Naive thymus-derived CD4-positive, alpha-beta T cell (primary cell): ENCODE measurements around the gene CCDC178. TPM values are rescaled to one million over a fixed set of nuclear protein-coding genes. Genes with fewer than 3 reads are reported as not detected.

Experiments
- ATAC-seq: fragments of 150-1000 bp; cut with Tn5 transposase; 2 replicates; pipeline ENCODE4 v1.10.0; 2021; ENCODE audit warnings: mild to moderate bottlenecking, moderate library complexity
- CTCF ChIA-PET: fragments of 350-600 bp; sonication (Branson Sonifier 250); formaldehyde crosslinking; loops from one replicate; lab custom pipeline; 2021; ENCODE audit warnings: antibody characterized with exemption; lab: Charles Lee
- POLR2A ChIA-PET: fragments of 350-600 bp; sonication (Branson Sonifier 250); formaldehyde crosslinking; loops from one replicate; lab custom pipeline; 2021; ENCODE audit warnings: antibody characterized with exemption, inconsistent platforms; lab: Charles Lee
- DNase-seq, 9 donors: peaks; one replicate each; pipeline versions ENCODE4 v3.0.0 to v3.0.0-alpha.2; 2020 to 2022; ENCODE audit warnings: mixed read lengths in 1 of 9
- H3K27ac ChIP-seq: one replicate; pipeline ENCODE4 v1.7.0; 2013; ENCODE audit warnings: mild to moderate bottlenecking, low read depth, low read length, moderate library complexity
- H3K27me3 ChIP-seq, 2 donors: one replicate each; pipeline ENCODE4 v1.7.0; 2013; ENCODE audit warnings: low read length in 2 of 2, mild to moderate bottlenecking in 2 of 2, moderate library complexity in 2 of 2; ENCODE audit not compliant: control insufficient read depth in 2 of 2, insufficient read depth in 2 of 2
- H3K36me3 ChIP-seq, 3 experiments: 1 replicate in 2 of 3; 2 replicates in 1 of 3; pipeline ENCODE4 v1.7.0; 2013; ENCODE audit warnings: low read length in 3 of 3, mild to moderate bottlenecking in 3 of 3, moderate library complexity in 1 of 3; ENCODE audit not compliant: insufficient read depth in 3 of 3, control insufficient read depth in 2 of 3
- H3K4me1 ChIP-seq, 2 donors: one replicate each; pipeline ENCODE4 v1.7.0; 2013; ENCODE audit warnings: low read length in 2 of 2, mild to moderate bottlenecking in 2 of 2, moderate library complexity in 1 of 2; ENCODE audit not compliant: control insufficient read depth in 2 of 2, insufficient read depth in 2 of 2
- H3K4me3 ChIP-seq: 2 replicates; pipeline ENCODE4 v1.7.0; 2013; ENCODE audit warnings: mild to moderate bottlenecking, low read length
- H3K9me3 ChIP-seq, 3 experiments: 1 replicate in 2 of 3; 2 replicates in 1 of 3; pipeline ENCODE4 v1.7.0; 2013; ENCODE audit warnings: low read length in 3 of 3; ENCODE audit not compliant: control insufficient read depth in 2 of 3
- H3K27ac Mint-ChIP-seq, 9 donors: one replicate each; pipeline ENCODE4 v1.8.0; 2020 to 2022; ENCODE audit warnings: mixed read lengths in 9 of 9, mild to moderate bottlenecking in 8 of 9, moderate library complexity in 5 of 9, inconsistent platforms in 2 of 9
- H3K27me3 Mint-ChIP-seq, 5 donors: one replicate each; pipeline ENCODE4 v1.8.0; 2021 to 2022; ENCODE audit warnings: mixed read lengths in 5 of 5, mild to moderate bottlenecking in 1 of 5
- H3K36me3 Mint-ChIP-seq, 5 donors: one replicate each; pipeline ENCODE4 v1.8.0; 2020 to 2022; ENCODE audit warnings: mixed read lengths in 5 of 5, mild to moderate bottlenecking in 3 of 5, inconsistent platforms in 1 of 5
- H3K4me1 Mint-ChIP-seq, 7 donors: one replicate each; pipeline ENCODE4 v1.8.0; 2020 to 2022; ENCODE audit warnings: mixed read lengths in 7 of 7, mild to moderate bottlenecking in 3 of 7, inconsistent platforms in 1 of 7
- H3K4me3 Mint-ChIP-seq, 10 donors: one replicate each; pipeline ENCODE4 v1.8.0; 2020 to 2022; ENCODE audit warnings: mild to moderate bottlenecking in 10 of 10, mixed read lengths in 10 of 10, moderate library complexity in 6 of 10, inconsistent platforms in 2 of 10
- H3K9me3 Mint-ChIP-seq, 11 donors: one replicate each; pipeline ENCODE4 v1.8.0; 2020 to 2022; ENCODE audit warnings: mixed read lengths in 11 of 11, mild to moderate bottlenecking in 4 of 11, inconsistent platforms in 1 of 11, moderate library complexity in 1 of 11
- intact Hi-C, 2 donors: fragments of 100-400 bp; cut with micrococcal nuclease; formaldehyde crosslinking; loops; one replicate each; pipeline ENCODE4 v1.15.1; 2023
- polyA plus RNA-seq, 2 donors: library from polyadenylated mRNA; unstranded; fragments of 300-500 nt; fragmentation: Illumina TruSeq; gene quantifications; one replicate each; pipeline ENCODE4 v1.2.3, GENCODE V29; 2021
- total RNA-seq, 6 experiments: library from RNA in 5 of 6; stranded (reverse) in 5 of 6; gene quantifications; 1 replicate in 5 of 6; 2 replicates in 1 of 6; pipeline ENCODE4 v1.2.3 and lab custom pipeline; 2021 to 2026

The CCDC178 gene
- total and polyA plus RNA-seq, 7 experiments from 2014 or later, result not detected

DNA sequence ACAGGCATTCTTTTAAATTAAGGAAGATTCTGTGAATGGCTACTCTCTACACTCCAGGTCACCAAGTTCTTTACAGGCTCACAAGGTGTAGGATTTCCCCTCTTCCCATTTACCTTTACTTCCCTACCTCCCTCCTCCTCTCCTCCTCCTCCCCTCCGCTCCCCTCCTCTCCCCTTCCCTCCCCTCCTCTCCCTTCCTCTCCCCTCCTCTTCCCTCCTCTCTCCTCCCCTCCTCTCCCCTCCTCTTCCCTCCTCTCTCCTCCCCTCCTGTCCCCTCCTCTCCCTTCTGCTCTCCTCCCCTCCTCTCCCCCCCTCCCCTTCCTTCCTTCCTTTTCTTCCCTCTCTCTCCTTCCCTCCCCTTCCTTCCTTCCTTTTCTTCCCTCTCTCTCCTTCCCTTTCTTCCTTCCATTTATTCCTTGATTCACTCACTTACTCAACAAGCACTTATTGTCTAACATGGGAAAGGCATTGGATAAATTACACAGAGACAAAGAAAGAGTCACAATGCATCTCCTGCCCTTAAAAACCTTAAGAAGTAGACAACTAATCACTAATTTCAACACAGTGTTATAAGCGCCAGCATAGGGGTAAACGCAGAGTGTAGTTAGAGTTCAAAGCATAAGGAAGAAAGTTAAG lies 152.3 kb downstream of the CCDC178 start:
- Histone ChIP-seq H3K36me3 (no peaks in the 10 kb centered on the region), H3K27me3 (no peaks in the 10 kb centered on the region), H3K27ac (no peak overlapping the region), H3K4me1 (no peaks in the 10 kb centered on the region), H3K9me3 (no peaks in the 10 kb centered on the region), H3K4me3 (no peak overlapping the region)
- Mint-ChIP-seq H3K27me3 (no peaks in the 10 kb centered on the region), H3K4me3 (no peak overlapping the region), H3K36me3 (no peaks in the 10 kb centered on the region), H3K9me3 (peaks cover 0 to 22% (median 1%) of the 10 kb centered on the region in 11 donors), H3K27ac (no peak overlapping the region), H3K4me1 (no peaks in the 10 kb centered on the region)
- ATAC-seq, result no peak
- intact Hi-C loops, result no loop called here
- ChIA-PET CTCF (no interaction called here), POLR2A (no interaction called here)
- no peak for DNase-seq

GRCh38 chr18:33282709-33283333 lies 157.7 kb downstream of the CCDC178 start:
- peak; percentile 12 for ATAC-seq
- H3K27me3 Mint-ChIP-seq, result no peaks in the 10 kb centered on the region

GRCh38 chr18:33282142-33282541 lies 158.4 kb downstream of the CCDC178 start:
- Mint-ChIP-seq H3K4me3 (no peak overlapping the region), H3K36me3 (no peaks in the 10 kb centered on the region), H3K27me3 (no peaks in the 10 kb centered on the region), H3K27ac (no peak overlapping the region), H3K4me1 (no peaks in the 10 kb centered on the region), H3K9me3 (peaks cover 0 to 6% (median 0%) of the 10 kb centered on the region in 11 donors)
- Histone ChIP-seq H3K9me3 (no peaks in the 10 kb centered on the region), H3K36me3 (no peaks in the 10 kb centered on the region), H3K4me1 (no peaks in the 10 kb centered on the region), H3K27me3 (no peaks in the 10 kb centered on the region), H3K4me3 (no peak overlapping the region), H3K27ac (no peak overlapping the region)
- ChIA-PET POLR2A (no interaction called here), CTCF (no interaction called here)
- intact Hi-C loops, result no loop called here
- ATAC-seq (no peak), DNase-seq (no peak)

More at GRCh38 chr18:33282709-33283333, 157.7 kb downstream of the CCDC178 start:
- Mint-ChIP-seq H3K9me3 (peaks cover 0 to 4% (median 0%) of the 10 kb centered on the region in 11 donors), H3K4me1 (no peaks in the 10 kb centered on the region), H3K4me3 (no peak overlapping the region), H3K27ac (no peak overlapping the region), H3K36me3 (no peaks in the 10 kb centered on the region)
- ChIA-PET POLR2A (no interaction called here), CTCF (no interaction called here)
- no peaks in the 10 kb centered on the region for H3K4me1 ChIP-seq
- H3K27me3 ChIP-seq, result no peaks in the 10 kb centered on the region
- no peaks in the 10 kb centered on the region for H3K36me3 ChIP-seq
- no peaks in the 10 kb centered on the region for H3K9me3 ChIP-seq
- H3K27ac ChIP-seq, result no peak overlapping the region
- no peak for DNase-seq
- no peak overlapping the region for H3K4me3 ChIP-seq
- intact Hi-C loops, result no loop called here

DNA sequence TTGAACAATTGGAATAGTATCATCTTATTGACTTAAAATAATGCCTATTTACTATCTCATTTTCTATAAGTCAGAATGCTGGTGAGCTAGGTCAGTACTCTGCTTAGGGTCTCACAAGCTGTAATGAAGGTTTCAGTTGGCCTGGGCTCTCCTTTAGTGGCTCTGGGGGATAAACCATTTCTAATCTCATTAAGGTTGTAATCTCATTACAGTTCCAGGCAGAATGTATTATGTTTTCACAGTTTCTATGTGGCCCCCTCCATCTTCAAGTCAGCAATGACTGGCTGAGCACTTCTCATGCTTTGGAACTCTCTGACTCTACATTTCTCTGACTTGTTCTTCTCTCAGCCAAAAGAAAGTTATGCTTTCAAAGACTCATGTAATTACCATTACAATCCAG lies 163.1 kb downstream of the CCDC178 start:
- Histone ChIP-seq H3K4me3 (no peak overlapping the region), H3K9me3 (no peaks in the 10 kb centered on the region), H3K4me1 (no peaks in the 10 kb centered on the region), H3K27ac (no peak overlapping the region), H3K36me3 (no peaks in the 10 kb centered on the region), H3K27me3 (no peaks in the 10 kb centered on the region)
- no peak for DNase-seq
- H3K36me3 Mint-ChIP-seq, result no peaks in the 10 kb centered on the region
- intact Hi-C loops, result no loop called here
- H3K27me3 Mint-ChIP-seq, result no peaks in the 10 kb centered on the region
- H3K27ac Mint-ChIP-seq, result no peak overlapping the region
- peaks cover 0 to 11% (median 0%) of the 10 kb centered on the region in 11 donors for H3K9me3 Mint-ChIP-seq
- CTCF ChIA-PET, result no interaction called here
- H3K4me1 Mint-ChIP-seq, result no peaks in the 10 kb centered on the region
- POLR2A ChIA-PET, result no interaction called here
- no peak overlapping the region for H3K4me3 Mint-ChIP-seq
- no peak for ATAC-seq

GRCh38 chr18:33275843-33276242 lies 164.7 kb downstream of the CCDC178 start:
- ATAC-seq (no peak), DNase-seq (no peak)
- Mint-ChIP-seq H3K4me1 (no peaks in the 10 kb centered on the region), H3K4me3 (no peak overlapping the region), H3K27ac (no peak overlapping the region), H3K36me3 (no peaks in the 10 kb centered on the region), H3K27me3 (no peaks in the 10 kb centered on the region), H3K9me3 (peaks cover 0 to 21% (median 0%) of the 10 kb centered on the region in 11 donors)
- Histone ChIP-seq H3K4me3 (no peak overlapping the region), H3K36me3 (no peaks in the 10 kb centered on the region), H3K27me3 (no peaks in the 10 kb centered on the region), H3K4me1 (no peaks in the 10 kb centered on the region), H3K9me3 (no peaks in the 10 kb centered on the region), H3K27ac (no peak overlapping the region)
- CTCF ChIA-PET, result interaction anchor here (0.6 kb wide), 1 partner anchor 972 kb away, joined by 3 read pairs; no protein-coding TSS in a partner anchor
- intact Hi-C loops, result no loop called here
- POLR2A ChIA-PET, result no interaction called here

GRCh38 chr18:33270297-33270696 lies 170.2 kb downstream of the CCDC178 start:
- Mint-ChIP-seq H3K27me3 (no peaks in the 10 kb centered on the region), H3K9me3 (peaks cover 0 to 16% (median 0%) of the 10 kb centered on the region in 11 donors), H3K27ac (no peak overlapping the region), H3K36me3 (no peaks in the 10 kb centered on the region), H3K4me1 (no peaks in the 10 kb centered on the region), H3K4me3 (no peak overlapping the region)
- ChIA-PET CTCF (no interaction called here), POLR2A (no interaction called here)
- no peak overlapping the region for H3K27ac ChIP-seq
- H3K9me3 ChIP-seq, result no peaks in the 10 kb centered on the region
- no peaks in the 10 kb centered on the region for H3K36me3 ChIP-seq
- intact Hi-C loops, result no loop called here
- ATAC-seq (no peak), DNase-seq (no peak)
- no peak overlapping the region for H3K4me3 ChIP-seq
- no peaks in the 10 kb centered on the region for H3K4me1 ChIP-seq
- no peaks in the 10 kb centered on the region for H3K27me3 ChIP-seq

GRCh38 chr18:33269223-33269622 lies 171.3 kb downstream of the CCDC178 start:
- Mint-ChIP-seq H3K9me3 (peaks cover 0 to 16% (median 0%) of the 10 kb centered on the region in 11 donors), H3K4me3 (no peak overlapping the region), H3K27ac (no peak overlapping the region), H3K4me1 (no peaks in the 10 kb centered on the region), H3K27me3 (no peaks in the 10 kb centered on the region), H3K36me3 (no peaks in the 10 kb centered on the region)
- ATAC-seq (no peak), DNase-seq (no peak)
- POLR2A ChIA-PET, result no interaction called here
- no peaks in the 10 kb centered on the region for H3K4me1 ChIP-seq
- H3K36me3 ChIP-seq, result no peaks in the 10 kb centered on the region
- no peak overlapping the region for H3K4me3 ChIP-seq
- intact Hi-C loops, result no loop called here
- CTCF ChIA-PET, result no interaction called here
- H3K27me3 ChIP-seq, result no peaks in the 10 kb centered on the region
- no peak overlapping the region for H3K27ac ChIP-seq
- no peaks in the 10 kb centered on the region for H3K9me3 ChIP-seq
